K562 (cell line): ENCODE results near the gene RABGAP1. TPM values are rescaled to one million over a fixed set of nuclear protein-coding genes. Genes with fewer than 3 reads are reported as not detected.

Experiments used
- ATAC-seq: fragments of 200-7000 bp; cut with Tn5 transposase; 3 replicates; pipeline ENCODE4 v1.9.1; 2020; ENCODE audit warnings: moderate library complexity
- BruUV-seq: library from RNA; stranded (reverse); fragments of 400-500 nt; replicated peaks from 2 replicates; lab custom pipeline; 2021; lab: Mats Ljungman, UMichigan
- CTCF ChIA-PET: fragments of 300-600 bp; formaldehyde crosslinking; extraction: SDS; loops from one replicate; lab custom pipeline; 2021; ENCODE audit warnings: low intra/inter-chr PET ratio; lab: Yijun Ruan, JAX
- POLR2A ChIA-PET: fragments of 300-600, 350-650 bp; sonication (Branson Sonifier 250); formaldehyde crosslinking; extraction: SDS; loops from one replicate; lab custom pipeline; 2021; ENCODE audit warnings: antibody characterized with exemption, inconsistent platforms; lab: Yijun Ruan, JAX
- DNase-seq, 4 experiments: peaks; one replicate each; pipeline versions ENCODE4 v3.0.0 to v3.0.0-alpha.2; 2011 to 2018; ENCODE audit warnings: low spot score in 3 of 4, mixed read lengths in 3 of 4; ENCODE audit errors: extremely low read depth in 1 of 4
- FAIRE-seq: peaks from 2 replicates; lab custom pipeline; 2011; peaks lifted over from hg19 to GRCh38; lab: Jason Lieb, UNC
- H2AFZ ChIP-seq: 2 replicates; pipeline ENCODE4 v1.6.0; 2011; ENCODE audit warnings: low read depth, low read length, control low read depth, inconsistent platforms
- H3K27ac ChIP-seq: fragments of 200-600 bp; 3 replicates; pipeline ENCODE4 v1.8.0; 2011; ENCODE audit warnings: low read depth, mild to moderate bottlenecking, control low read depth, inconsistent platforms, low read length, moderate library complexity, mixed read lengths; ENCODE audit errors: extremely low read depth
- H3K27me3 ChIP-seq, 2 experiments: fragments of 300-600 bp in 1 of 2; 2 replicates in 1 of 2; 3 replicates in 1 of 2; pipeline versions ENCODE4 v1.6.0 to v1.8.0; 2011; ENCODE audit warnings: inconsistent platforms in 2 of 2, low read length in 2 of 2, mild to moderate bottlenecking in 1 of 2, mixed read lengths in 1 of 2, moderate library complexity in 1 of 2; ENCODE audit not compliant: control insufficient read depth in 2 of 2, insufficient read depth in 2 of 2
- H3K36me3 ChIP-seq: fragments of 300-600 bp; 3 replicates; pipeline ENCODE4 v1.8.0; 2011; ENCODE audit warnings: mild to moderate bottlenecking, low read length, inconsistent platforms; ENCODE audit not compliant: control insufficient read depth, insufficient read depth
- H3K4me1 ChIP-seq, 2 experiments: fragments of 200-600 bp in 1 of 2; replicated peaks in 1 of 2; 2 replicates in 1 of 2; 3 replicates in 1 of 2; pipeline versions ENCODE4 v1.5.1 to v1.8.0; 2011; ENCODE audit warnings: inconsistent platforms in 2 of 2, low read length in 2 of 2, mild to moderate bottlenecking in 1 of 2, mixed read lengths in 1 of 2, moderate library complexity in 1 of 2; ENCODE audit not compliant: control insufficient read depth in 2 of 2, insufficient read depth in 2 of 2
- H3K4me2 ChIP-seq: 2 replicates; pipeline ENCODE4 v1.6.1; 2011; ENCODE audit warnings: low read length, control low read depth, inconsistent platforms, mixed read lengths; ENCODE audit not compliant: insufficient read depth
- H3K4me3 ChIP-seq: fragments of 200-600 bp; sonication (generic), shearing (Covaris generic); 2 replicates; pipeline ENCODE4 v1.5.1; 2016; ENCODE audit warnings: control low read depth, inconsistent platforms
- H3K79me2 ChIP-seq: fragments of 200-600 bp; 3 replicates; pipeline ENCODE4 v1.8.0; 2011; ENCODE audit warnings: low read length, inconsistent platforms; ENCODE audit not compliant: control insufficient read depth, insufficient read depth
- H3K9ac ChIP-seq, 2 experiments: 2 replicates each; pipeline versions ENCODE4 v1.6.0 to v1.6.1; 2011; ENCODE audit warnings: low read depth in 2 of 2, low read length in 2 of 2, control low read depth in 1 of 2, inconsistent platforms in 1 of 2, mild to moderate bottlenecking in 1 of 2, mixed read lengths in 1 of 2; ENCODE audit not compliant: insufficient read depth in 1 of 2
- H3K9me1 ChIP-seq: one replicate; pipeline ENCODE4 v1.6.0; 2011; ENCODE audit warnings: inconsistent platforms, mild to moderate bottlenecking, low read length, moderate library complexity; ENCODE audit not compliant: control insufficient read depth, insufficient read depth
- H3K9me3 ChIP-seq: replicated peaks from 2 replicates; pipeline ENCODE4 v1.5.1; 2011; ENCODE audit warnings: low read depth, low read length, inconsistent platforms; ENCODE audit not compliant: control insufficient read depth, insufficient read depth
- H4K20me1 ChIP-seq: replicated peaks from 2 replicates; pipeline ENCODE4 v1.6.1; 2011; ENCODE audit warnings: low read length, inconsistent platforms, mixed read lengths; ENCODE audit not compliant: control insufficient read depth, insufficient read depth
- CHAMP1 ChIP-seq: fragments of 450-650 bp; IDR thresholded peaks from 2 replicates; pipeline ENCODE4 v1.6.1; 2016; ENCODE audit warnings: mild to moderate bottlenecking
- DACH1 ChIP-seq: fragments of 450-650 bp; IDR thresholded peaks from 2 replicates; pipeline ENCODE4 v1.6.1; 2018; ENCODE audit not compliant: partially characterized antibody
- ERF ChIP-seq: fragments of 450-650 bp; formaldehyde crosslinking; IDR thresholded peaks from 2 replicates; pipeline ENCODE4 v1.4.0; 2020; ENCODE audit warnings: mild to moderate bottlenecking, mixed read lengths
- FIP1L1 ChIP-seq: fragments of 200-400 bp; formaldehyde crosslinking; IDR thresholded peaks from 2 replicates; pipeline ENCODE4 v1.6.1; 2018; ENCODE audit warnings: mild to moderate bottlenecking, low read depth, low read length; ENCODE audit not compliant: poor library complexity, severe bottlenecking
- FOXJ3 ChIP-seq: sonication (generic); formaldehyde crosslinking; IDR thresholded peaks from 2 replicates; pipeline ENCODE4 v1.4.0; 2020; ENCODE audit warnings: mild to moderate bottlenecking, missing genetic modification reagents
- LARP7 ChIP-seq: fragments of 450-650 bp; IDR thresholded peaks from 2 replicates; pipeline ENCODE4 v1.6.1; 2016
- TAL1 ChIP-seq: fragments of 450-650 bp; IDR thresholded peaks from 2 replicates; pipeline ENCODE4 v1.6.1; 2016; ENCODE audit warnings: mild to moderate bottlenecking
- TCF15 ChIP-seq: fragments of 250-450 bp; sonication (Bioruptor Pico); IDR thresholded peaks from 2 replicates; pipeline ENCODE4 v1.8.0; 2022; ENCODE audit warnings: moderate library complexity, mild to moderate bottlenecking, inconsistent platforms
- TCF7 ChIP-seq: sonication (generic); IDR thresholded peaks from 2 replicates; pipeline ENCODE4 v1.6.1; 2016; ENCODE audit warnings: antibody characterized with exemption, borderline replicate concordance
- TEAD4 ChIP-seq, 2 experiments: sonication (generic) in 1 of 2; formaldehyde crosslinking in 1 of 2; IDR thresholded peaks; 2 replicates each; pipeline versions ENCODE4 v1.6.1 to v1.8.0; 2012 to 2022; ENCODE audit warnings: borderline replicate concordance in 1 of 2, inconsistent platforms in 1 of 2, low read length in 1 of 2, mild to moderate bottlenecking in 1 of 2, missing genetic modification reagents in 1 of 2
- ZMIZ1 ChIP-seq, 2 experiments: fragments of 150-350 bp in 1 of 2; IDR thresholded peaks; 2 replicates each; pipeline ENCODE4 v1.6.1; 2012 to 2016; ENCODE audit warnings: low read depth in 2 of 2, low read length in 2 of 2, mild to moderate bottlenecking in 1 of 2, moderate library complexity in 1 of 2
- ZNF124 ChIP-seq: sonication (generic); formaldehyde crosslinking; IDR thresholded peaks from 2 replicates; pipeline ENCODE4 v1.8.1; 2022; ENCODE audit warnings: missing genetic modification reagents
- ZNF232 ChIP-seq: sonication (generic); formaldehyde crosslinking; IDR thresholded peaks from 2 replicates; pipeline ENCODE4 v1.8.0; 2022; ENCODE audit warnings: mild to moderate bottlenecking, missing genetic modification reagents
- ZNF431 ChIP-seq: sonication (generic); formaldehyde crosslinking; IDR thresholded peaks from 2 replicates; pipeline ENCODE4 v1.8.0; 2022; ENCODE audit warnings: mild to moderate bottlenecking, missing genetic modification reagents
- WGBS: fragments of 100-300 bp; shearing (Covaris generic); methylation state at CpG from one replicate; pipeline ENCODE4 v1.1.6; 2016; ENCODE audit warnings: low coverage, mixed read lengths; ENCODE audit not compliant: insufficient coverage; ENCODE audit errors: missing lambda C conversion rate; 5-methylcytosine and 5-hydroxymethylcytosine counted together
- in situ Hi-C: fragments of 300-500 bp; cut with MboI; formaldehyde crosslinking; loops from 4 replicates; pipeline ENCODE4 v1.15.0; 2018; ENCODE audit warnings: inconsistent platforms, mixed read lengths
- intact Hi-C: fragments of 100-400 bp; cut with micrococcal nuclease; formaldehyde crosslinking; loops from 2 replicates; pipeline ENCODE4 v1.14.2; 2022
- polyA plus RNA-seq, 8 experiments: library from polyadenylated mRNA; depleted of rRNA in 4 of 8; stranded (reverse) in 5 of 8; unstranded in 3 of 8; fragments of >200 nt; fragmentation: Nextera tagmentation in 2 of 8; fragmentation: Illumina TruSeq in 1 of 8; extraction: Ambion mirVana in 2 of 8; extraction: Trizol in 1 of 8; gene quantifications; 2 replicates each; pipeline versions ENCODE4 v1.2.1 to v1.2.3, GENCODE V29; 2011 to 2014; ENCODE audit warnings: inconsistent platforms in 1 of 8, missing spikeins in 1 of 8
- total RNA-seq, 7 experiments: library from RNA; depleted of rRNA in 6 of 7; stranded (reverse); fragments of >200 nt in 6 of 7; fragmentation: Illumina TruSeq in 2 of 7; extraction: Trizol in 2 of 7; gene quantifications; 2 replicates each; pipeline versions ENCODE4 v1.2.1 to v1.2.3, GENCODE V29; 2011 to 2021; ENCODE audit warnings: low replicate concordance in 1 of 7

Gene RABGAP1
- total and polyA plus RNA-seq, 9 of the 15 experiments (the other 6 are each of a cell fraction or from before 2014, with no cell fraction given), result 1.5 to 22.7 (median 13.1) TPM

- TF ChIP-seq TCF15 (CRISPR knock-in tag) (no peak), FIP1L1 (no peak), ZNF124 (CRISPR knock-in tag) (no peak), LARP7 (no peak)
- TF ChIP-seq, all 486 proteins: peak for 6
These were observed 68.1 kb downstream of the RABGAP1 start (continued) for GRCh38 chr9:123008909-123009308.

- Histone ChIP-seq H3K27ac (no peak overlapping the region), H2AFZ (no peak overlapping the region), H3K36me3 (peaks cover 24% of the 10 kb centered on the region; the same call in 1 of the 3 replicates), H4K20me1 (no peaks in the 10 kb centered on the region), H3K27me3 (no peaks in the 10 kb centered on the region), H3K4me2 (no peak overlapping the region), H3K79me2 (no peaks in the 10 kb centered on the region), H3K4me1 (no peaks in the 10 kb centered on the region; a peak in 2 of 5 replicates), H3K9me1 (no peaks in the 10 kb centered on the region), H3K4me3 (no peak overlapping the region), H3K9ac (no peak overlapping the region), H3K9me3 (no peaks in the 10 kb centered on the region)
- 90% methylated on average over 3 of the region's 3 CpGs for WGBS
- DNase-seq (no peak), FAIRE-seq (no peak), ATAC-seq (no peak)
- intact Hi-C loops (no loop called here), in situ Hi-C loops (no loop called here)
- ChIA-PET POLR2A (no interaction called here), CTCF (no interaction called here)
- no TSS peak for BruUV-seq
- TF ChIP-seq DACH1 (peak; percentile 82), ZNF232 (CRISPR knock-in tag) (0 out of 2 replicates have a peak, but pooled peaks have one; percentile 53), CHAMP1 (no peak), TCF7 (no peak), FOXJ3 (no peak), TEAD4 (IDR thresholded peaks at IDR 0.05; ENCODE audit: low read length) (no peak), TEAD4 (CRISPR knock-in tag; IDR thresholded peaks at IDR 0.05; ENCODE audit: borderline replicate concordance) (no peak), ZNF431 (0 out of 2 replicates have a peak, but pooled peaks have one; percentile 28), ERF (CRISPR knock-in tag) (no peak), ZMIZ1 (IDR thresholded peaks at IDR 0.05; ENCODE audit: low read depth in 2 of 2, low read length in 2 of 2) (no peak), TAL1 (no peak)
These were observed 70.6 kb downstream of the RABGAP1 start for GRCh38 chr9:123011380-123011779.
